Sciatic nerve (tissue), 2 donors: Measurements from ENCODE around the gene CAPN8. TPM values are rescaled to one million over a fixed set of nuclear protein-coding genes. Genes with fewer than 3 reads are reported as not detected.

Source experiments
- ATAC-seq: fragments of 200-7000 bp; cut with Tn5 transposase; one replicate; pipeline ENCODE4 v1.9.1; 2020; ENCODE audit warnings: mild to moderate bottlenecking, moderate library complexity
- DNase-seq: peaks from one replicate; pipeline ENCODE4 v3.0.0-alpha.2; 2020; ENCODE audit warnings: low spot score
- intact Hi-C: fragments of 100-400 bp; cut with DNase I; formaldehyde crosslinking; loops from one replicate; pipeline ENCODE4 v1.14.2; 2022
- total RNA-seq: library from RNA; stranded (reverse); fragmentation: NEBNext Ultra II Directional; extraction: Animal tissue kit (Norgen Biotek cat#: 25700); gene quantifications from one replicate; pipeline ENCODE4 v1.2.1, GENCODE V29; 2021
- donor health status: DM: no; HTN: no; CAD: no.
- donor health status: DM: no; HTN: no; CAD: no.

CAPN8 gene
- total RNA-seq, 1 donor from 2014 or later = not detected

DNA sequence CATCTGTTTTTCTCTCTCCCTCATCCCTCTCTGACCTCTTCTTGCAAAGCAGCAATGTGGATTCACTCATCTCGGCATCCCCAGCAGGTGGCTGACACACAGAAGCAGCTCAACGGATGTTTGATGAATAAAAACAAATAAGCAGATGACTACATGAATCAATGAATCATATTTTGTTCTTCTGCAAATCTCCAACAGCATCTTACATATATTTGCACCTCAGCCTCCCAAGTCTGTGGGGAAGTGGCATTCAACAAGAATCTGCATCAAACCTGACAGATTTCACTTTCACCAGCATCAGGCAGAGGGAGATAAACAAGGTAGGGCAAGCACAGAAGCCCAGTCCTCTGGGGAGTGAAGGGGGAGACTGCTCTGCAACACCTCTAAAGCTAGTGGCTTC is 34.0 kb downstream of the CAPN8 start:
- DNase-seq (no peak), ATAC-seq (no peak)
- intact Hi-C loops = no loop called here

DNA sequence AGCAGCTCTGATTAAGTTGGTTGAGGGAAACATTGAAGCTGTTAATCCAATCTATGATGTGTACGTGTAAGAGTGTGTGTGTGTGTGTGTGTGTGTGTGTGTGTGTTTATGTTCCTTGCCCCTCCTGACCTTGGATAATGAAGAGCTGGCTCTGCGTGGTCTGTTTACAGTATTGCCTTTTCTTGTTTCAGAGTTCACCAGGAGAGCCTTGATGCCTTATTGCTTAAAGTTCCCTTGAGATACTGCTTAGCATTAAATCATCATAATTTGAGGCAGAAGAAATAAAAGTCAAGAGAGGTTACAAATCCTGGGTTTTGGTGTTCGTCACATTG is 36.4 kb downstream of the CAPN8 start:
- intact Hi-C loops = no loop called here
- DNase-seq = no peak
- no peak for ATAC-seq

DNA sequence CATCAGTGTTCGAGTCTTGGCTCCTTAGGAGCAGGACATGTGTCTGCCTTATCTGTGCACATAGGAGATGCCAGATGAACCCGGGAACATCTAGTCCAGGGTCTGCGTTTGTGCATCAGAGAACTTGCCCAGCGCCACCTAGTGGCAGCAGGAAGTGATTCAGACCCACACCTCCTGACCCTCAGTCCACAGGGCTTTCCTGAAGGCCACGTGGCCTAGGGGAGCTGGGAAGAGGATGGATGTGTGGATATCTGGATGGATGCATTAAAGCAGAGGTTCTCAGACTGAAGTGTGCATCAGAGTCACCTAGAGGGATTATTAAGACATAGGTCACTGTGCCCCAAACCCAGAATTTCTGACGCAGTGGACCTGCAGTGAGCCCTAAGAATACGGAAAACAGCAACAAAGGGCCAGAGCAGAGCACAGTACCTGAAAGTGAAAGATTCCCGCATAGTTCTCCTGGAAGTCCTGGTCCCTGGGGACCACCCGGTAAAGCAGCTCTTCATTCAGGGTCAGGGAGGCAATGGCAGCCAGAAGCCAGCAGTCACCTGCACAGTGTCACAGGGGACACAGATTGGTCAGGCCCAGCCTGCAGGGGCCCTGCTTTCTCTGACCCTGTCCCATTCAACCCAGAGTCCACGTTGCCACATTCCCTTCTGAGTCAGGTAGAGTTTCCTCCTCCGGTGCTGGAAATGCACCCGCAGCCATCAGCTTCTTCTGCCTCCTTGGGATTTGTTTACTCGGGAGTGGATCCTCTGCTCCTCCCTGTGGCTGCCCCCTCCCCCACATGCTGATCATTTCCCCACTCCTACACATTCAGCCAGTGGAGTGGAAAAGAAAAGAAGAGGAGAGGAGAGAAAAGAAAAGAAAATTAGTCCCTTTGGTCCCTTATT is 37.0 kb downstream of the CAPN8 start:
- ATAC-seq (no peak), DNase-seq (no peak)
- intact Hi-C loops = no loop called here

DNA sequence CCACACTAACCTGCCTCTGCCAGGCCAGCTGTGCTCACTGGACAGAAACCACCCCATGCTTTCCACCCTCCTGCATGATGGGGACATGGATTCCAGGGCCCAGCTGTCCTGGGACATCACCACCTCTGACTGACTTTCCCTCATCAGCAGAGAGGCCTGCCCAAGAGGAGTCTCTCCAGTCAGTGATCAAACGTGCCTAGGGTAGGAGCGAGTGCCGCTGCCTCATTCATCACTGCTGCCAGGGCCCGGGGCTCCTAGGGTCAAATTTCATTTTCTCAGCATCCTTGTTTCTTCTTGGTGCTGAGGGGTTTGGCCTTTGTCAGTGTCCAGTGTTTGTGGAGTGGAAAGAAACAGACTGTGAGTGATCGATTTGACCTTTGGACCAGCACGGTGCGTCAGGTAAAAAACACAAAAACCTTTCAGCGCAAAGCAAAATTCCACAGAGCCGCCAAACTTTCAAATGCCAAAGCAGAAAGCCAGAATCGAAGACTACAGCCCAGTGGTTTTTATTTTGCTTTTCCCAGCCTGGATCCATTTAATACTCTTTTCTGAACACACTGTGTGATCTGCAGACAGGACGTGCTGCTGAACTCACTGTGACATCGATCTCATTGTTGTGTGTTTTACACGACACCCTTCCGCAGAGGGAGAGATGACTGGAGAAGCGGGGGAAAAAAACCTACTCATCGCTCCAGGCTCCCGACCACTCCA is 43.2 kb downstream of the CAPN8 start:
- no peak for DNase-seq
- intact Hi-C loops = no loop called here
- no peak for ATAC-seq

DNA sequence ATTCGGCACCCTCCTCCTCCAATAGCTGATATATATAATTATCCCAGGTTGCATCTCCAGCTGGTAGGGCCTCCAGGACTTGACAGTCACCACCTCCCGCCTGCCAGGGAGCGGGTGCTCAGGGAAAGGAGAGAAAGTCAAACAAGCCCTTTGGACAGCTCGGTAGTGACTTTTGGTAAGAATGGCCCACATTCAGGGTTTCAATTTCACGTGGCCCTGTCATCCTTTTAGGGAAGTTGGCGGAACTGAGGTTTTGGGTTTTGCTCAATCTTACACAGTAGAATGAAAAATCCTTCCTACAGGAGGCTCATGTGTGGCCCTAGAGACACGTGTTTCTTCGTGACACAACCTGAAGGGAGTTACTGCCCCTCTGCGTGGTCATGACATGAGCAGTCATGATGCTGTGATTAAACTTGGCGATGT is 44.2 kb downstream of the CAPN8 start:
- peak; percentile 53 for ATAC-seq
- intact Hi-C loops = no loop called here

DNA sequence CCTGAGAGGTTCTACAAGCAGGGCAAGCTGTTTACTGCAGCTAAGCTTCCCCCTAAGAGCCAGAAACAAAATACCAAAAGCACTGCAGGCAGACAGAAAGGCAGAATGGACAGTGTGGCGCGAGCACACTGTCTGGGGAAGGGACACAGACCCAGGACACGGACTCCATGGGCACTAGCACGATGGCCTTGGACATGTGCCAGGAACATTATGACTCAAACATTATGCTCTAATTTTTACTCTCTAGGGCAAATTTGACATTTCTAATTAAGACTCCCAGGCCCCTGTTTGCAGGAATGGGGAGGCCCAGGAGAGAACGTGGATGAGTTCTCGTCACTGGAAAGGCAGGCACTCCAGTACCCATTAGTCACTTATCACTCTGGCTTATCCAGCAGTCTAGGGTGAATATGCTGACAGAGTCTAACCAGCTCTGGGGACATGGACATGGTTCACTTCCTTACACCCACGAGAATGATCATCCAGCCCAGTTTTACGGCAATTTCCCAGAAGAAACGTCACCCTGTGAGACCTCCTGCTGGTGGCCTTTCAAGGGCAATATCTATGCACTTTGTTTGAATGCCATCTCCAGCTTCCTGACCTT is 45.1 kb downstream of the CAPN8 start:
- intact Hi-C loops = no loop called here
- ATAC-seq (peak; percentile 56), DNase-seq (no peak)

More for the DNA sequence above, 44.2 kb downstream of the CAPN8 start:
- no peak for DNase-seq

DNA sequence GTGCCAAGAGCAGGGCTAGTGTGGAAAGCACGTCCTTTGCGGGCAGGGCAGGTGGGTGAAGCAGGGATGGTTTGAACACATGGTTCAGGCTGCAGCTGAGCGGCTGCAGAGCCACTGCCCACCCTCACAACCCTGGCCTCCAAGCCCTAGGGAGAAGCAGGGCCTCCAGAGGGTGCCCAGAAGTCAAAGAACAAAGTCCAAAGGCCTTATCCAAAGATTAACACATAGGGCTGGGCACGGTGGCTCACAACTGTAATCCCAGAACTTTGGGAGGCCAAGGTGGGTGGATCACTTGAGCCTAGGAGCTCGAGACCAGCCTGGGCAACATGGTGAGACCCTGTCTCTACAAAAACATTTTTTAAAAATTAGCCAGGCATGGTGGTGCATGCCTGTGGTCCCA is 46.8 kb downstream of the CAPN8 start:
- ATAC-seq = no peak
- no peak for DNase-seq
- intact Hi-C loops = no loop called here

DNA sequence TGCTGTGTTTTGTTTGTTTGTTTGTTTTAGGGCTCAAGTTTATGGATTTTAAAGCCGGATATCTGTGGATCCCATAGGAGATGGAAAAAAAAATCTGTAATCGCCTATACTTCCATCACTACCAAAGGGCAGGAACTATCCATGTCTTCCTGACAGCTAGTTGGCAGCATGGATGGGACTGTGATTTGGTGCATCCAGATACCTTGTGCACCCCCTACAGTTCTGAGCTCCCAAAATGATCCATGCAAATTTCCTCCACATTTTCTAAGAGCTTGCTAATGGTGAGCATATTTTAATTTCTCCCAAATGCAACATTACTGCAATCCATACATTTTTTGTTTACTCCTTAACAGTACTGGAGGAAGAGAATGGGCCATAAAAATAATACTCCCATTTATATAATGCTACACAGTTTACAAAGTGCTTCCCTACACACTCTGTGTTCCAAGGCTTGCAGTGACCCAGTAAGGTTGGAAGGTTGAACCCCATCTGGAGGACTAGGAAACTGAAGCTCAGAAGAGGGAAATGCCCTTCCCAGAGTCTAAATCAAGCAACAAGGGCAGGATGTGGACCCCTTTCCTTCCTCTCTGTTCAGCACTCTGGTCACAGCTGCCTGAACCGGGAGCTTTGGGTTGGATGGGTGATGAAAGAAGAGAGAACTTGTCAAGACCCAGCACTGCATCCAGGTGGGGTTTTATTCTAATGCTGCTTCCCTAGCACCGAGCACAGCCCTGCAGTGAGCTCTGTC is 48.0 kb downstream of the CAPN8 start:
- DNase-seq (no peak), ATAC-seq (no peak)
- intact Hi-C loops = no loop called here

DNA sequence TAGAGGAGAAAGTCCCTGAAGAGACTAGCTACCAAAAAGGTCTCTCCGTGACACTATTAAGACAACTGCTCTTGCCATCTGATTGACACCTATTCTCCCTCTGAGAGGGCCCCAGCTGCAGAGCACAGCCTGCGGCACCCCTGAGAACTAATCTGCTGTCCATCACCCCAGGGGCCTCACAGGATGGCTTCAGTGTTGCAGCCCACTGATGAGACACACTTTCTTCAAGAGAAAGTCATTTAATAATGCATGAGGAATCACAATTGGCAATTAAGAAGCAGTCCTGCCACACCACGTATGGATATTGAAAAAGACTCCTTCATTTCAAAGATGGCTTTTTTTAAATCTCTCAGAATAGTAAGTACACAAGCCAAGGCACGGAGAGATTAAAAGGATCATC is 48.9 kb downstream of the CAPN8 start:
- DNase-seq (no peak), ATAC-seq (no peak)
- intact Hi-C loops = no loop called here

DNA sequence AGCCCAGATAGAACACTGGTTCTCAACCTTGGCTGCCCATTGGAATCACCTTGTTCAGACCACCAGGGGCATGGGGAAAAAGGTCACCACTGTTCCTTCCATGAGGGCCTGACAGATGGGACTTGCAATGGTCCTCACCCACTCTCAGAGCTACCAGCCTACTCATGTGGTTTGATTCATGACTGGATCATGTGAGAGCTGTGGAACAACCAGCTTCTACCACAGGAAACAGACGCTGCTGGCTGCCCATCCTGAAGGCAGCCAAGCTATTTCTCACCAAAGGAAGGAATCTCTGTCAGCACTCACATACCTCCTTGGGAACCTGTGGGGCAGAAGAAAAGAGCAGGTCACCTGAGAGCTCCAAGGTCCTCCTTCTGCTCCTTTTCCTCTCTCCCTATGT is 53.6 kb downstream of the CAPN8 start:
- DNase-seq (no peak), ATAC-seq (no peak)
- intact Hi-C loops = no loop called here

DNA sequence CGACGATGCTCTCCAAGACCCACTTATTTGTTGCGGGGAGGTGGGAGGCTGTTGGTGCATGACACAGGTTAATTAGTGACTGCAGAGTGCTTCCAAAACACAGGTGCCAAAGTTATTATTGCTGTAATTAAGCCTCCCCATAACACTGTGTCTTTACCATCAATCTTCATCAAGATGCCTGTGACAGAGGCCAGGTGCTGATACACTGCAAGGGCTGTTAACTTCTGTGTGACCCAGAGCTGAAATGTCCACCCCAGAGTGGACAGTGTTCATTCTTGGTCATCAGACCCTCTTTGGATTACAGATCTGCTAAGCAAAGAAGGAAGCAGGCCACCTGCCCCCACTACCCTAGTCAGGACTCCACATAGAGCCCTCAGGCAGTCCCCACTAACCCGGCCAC is 55.5 kb downstream of the CAPN8 start:
- ATAC-seq (no peak), DNase-seq (no peak)
- intact Hi-C loops = no loop called here

DNA sequence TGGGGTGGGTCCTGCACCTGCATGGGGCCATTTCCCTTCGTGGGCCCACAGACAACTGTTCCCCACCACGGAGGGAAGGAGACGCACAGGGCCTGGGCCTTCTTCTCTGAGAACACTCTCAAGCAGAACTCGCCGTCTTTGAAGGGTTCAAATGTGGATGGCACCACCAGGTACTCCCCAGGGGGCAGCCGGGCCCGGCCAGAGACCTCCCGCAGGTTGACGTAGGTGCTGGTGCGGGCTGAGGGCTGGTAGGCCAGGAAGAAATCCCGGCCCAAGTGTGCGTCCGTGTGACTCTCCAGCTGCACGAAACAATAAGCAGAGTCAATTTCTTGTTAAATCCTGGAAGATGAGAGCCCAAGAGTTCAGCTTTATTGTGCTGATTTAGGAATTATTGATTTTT is 56.4 kb downstream of the CAPN8 start:
- no peak for DNase-seq
- intact Hi-C loops = no loop called here
- no peak for ATAC-seq

DNA sequence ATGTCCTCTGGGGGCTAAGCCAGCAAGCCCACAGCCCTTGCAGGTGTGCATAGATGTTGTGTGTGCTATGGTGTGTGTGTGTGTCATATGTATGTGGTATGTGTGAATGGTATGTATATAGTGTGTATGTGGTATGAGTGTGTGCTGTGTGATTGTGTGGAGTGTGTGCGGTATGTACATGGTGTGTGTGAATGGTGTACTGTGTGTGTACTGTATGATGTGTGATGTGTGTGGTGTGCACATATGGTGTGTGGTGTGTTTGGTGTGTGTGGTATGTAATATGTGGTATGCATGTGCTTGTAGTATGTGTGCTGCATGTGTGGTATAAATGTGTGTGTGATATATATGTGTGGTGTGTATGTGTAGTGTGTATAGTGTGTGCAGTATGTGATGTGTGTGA is 107.0 kb downstream of the CAPN8 start:
- no peak for ATAC-seq
- intact Hi-C loops = no loop called here
- no peak for DNase-seq

DNA sequence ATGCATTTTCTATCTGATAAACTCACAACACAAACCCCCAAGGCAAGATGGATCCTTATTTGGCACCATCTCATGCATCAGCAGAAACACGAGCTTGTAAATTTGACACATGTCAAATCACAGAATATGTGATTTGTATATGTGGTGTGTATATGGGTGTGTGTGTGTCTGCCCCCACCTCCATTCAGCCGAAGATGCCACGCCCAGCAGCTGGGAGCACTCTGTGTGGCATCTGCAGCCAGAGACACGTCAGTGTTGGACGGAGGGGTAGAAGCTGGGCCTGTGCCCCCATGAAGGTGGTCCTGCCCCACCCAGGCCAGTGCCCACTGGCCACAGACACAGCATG is 108.4 kb downstream of the CAPN8 start:
- no peak for ATAC-seq
- no peak for DNase-seq
- intact Hi-C loops = no loop called here

DNA sequence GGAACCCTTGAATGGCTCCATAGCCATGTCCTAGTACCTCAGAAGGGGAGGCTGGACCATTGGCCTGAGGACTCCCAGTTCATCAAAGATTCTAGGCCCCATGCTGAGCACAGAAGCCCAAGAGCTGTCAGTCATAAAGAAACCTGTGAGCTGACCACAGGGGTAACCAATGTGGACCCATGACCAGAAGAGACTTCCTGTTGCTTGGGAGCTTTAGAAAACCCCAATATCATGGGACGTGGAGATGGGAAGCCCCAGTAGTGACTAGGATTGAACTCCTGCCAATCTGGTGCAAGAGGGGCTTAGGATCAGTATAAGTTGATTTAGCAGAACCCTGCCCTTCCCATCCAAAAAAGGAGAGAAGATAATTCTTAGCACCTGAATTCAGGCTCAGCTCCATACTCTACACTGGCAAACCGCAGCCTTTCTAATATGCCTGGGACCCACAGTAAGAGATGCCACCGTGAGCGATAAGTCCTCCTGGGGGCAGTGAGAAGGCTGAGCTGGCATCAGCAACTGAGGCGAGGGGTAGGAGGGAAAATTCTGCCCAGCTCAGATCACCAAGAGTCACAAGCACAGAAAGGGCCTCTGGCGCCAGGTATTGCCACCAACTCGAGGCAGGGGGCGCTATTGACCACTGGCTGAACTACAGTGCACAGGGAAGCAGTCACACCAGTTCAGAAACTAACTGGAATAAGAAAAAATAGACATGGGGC is 108.9 kb downstream of the CAPN8 start:
- ATAC-seq (no peak), DNase-seq (no peak)
- intact Hi-C loops = no loop called here

DNA sequence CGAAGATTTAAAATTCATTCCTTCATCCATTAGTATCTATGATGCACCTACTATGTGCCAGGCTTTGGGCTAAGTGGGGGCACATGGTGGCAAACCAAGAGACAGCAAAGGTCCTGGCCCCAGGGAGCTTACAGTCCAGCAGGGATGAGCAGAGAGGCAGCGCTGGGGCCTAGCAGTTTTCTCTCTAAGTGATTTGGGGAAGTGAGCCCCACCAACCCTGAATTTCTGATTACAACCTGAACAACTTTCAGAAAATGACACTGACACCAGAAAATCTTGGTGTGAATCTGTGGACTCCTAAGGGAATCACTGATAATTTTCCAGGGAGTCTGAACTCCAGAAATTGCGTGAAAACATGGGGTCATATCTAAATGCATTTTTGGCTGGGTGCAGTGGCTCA is 111.5 kb downstream of the CAPN8 start:
- intact Hi-C loops = no loop called here
- no peak for DNase-seq
- no peak for ATAC-seq

DNA sequence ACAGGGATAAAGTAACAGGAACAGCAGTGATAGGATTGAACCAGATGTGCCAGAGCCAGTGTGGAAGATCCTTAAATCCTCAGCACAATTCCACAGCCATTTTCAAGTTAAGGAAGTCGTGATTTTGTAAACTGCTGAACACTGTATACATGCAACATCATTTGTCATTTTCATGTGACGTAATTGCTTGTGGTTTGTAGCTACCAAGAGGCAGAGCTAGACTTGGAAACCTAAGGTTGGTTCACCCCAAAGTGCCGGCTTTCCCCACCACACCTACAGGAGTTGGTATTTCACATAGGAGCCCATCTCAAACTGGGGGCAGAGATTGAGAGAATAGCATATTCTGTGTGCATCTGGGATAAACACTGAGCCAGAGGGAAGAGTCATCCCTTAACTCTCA is 113.9 kb downstream of the CAPN8 start:
- intact Hi-C loops = no loop called here
- ATAC-seq (no peak), DNase-seq (no peak)

DNA sequence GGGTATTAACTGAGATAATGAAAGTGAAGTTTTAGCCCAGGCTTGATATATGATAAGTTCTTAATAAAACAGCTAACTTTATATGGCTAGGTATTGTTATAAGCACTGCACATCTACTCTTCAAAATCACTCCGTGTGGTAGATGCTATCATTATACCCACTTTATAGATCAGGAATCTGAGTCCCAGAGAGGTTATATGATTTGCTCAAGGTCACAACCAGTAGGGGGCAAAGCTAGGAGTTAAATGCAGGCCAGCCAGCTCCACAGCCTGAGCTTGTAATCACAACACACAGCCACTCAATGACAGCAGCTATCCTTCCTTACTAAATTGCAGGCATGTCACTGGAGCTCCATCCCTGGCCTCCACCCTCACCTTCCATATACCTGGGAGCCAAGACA is 115.8 kb downstream of the CAPN8 start:
- ATAC-seq (no peak), DNase-seq (no peak)
- intact Hi-C loops = no loop called here
